GM12892 (cell line): ENCODE data around the gene PAFAH2.
A peak's percentile ranks its signal among the peaks of the same experiment; 100 is the strongest.

Experiments used
- DNase-seq: peaks from one replicate; pipeline ENCODE4 v3.0.0; 2011; ENCODE audit not compliant: insufficient read length
- FAIRE-seq: peaks from 2 replicates; lab custom pipeline; 2011; peaks lifted over from hg19 to GRCh38; lab: Jason Lieb, UNC
- POLR2A ChIP-seq: IDR thresholded peaks from 2 replicates; pipeline ENCODE4 v1.6.1; 2011; ENCODE audit warnings: low read depth, low read length, control low read depth
- POLR2AphosphoS5 ChIP-seq: IDR thresholded peaks from 2 replicates; pipeline ENCODE4 v1.6.1; 2011; ENCODE audit warnings: low read depth, low read length, control low read depth
- TAF1 ChIP-seq: IDR thresholded peaks from 2 replicates; pipeline ENCODE4 v1.6.1; 2011; ENCODE audit warnings: low read depth, mild to moderate bottlenecking, control low read depth, low read length, borderline replicate concordance

The PAFAH2 gene

GRCh38 chr1:26020330-26020768 is 22.5 kb upstream of the PAFAH2 start:
- TF ChIP-seq POLR2AphosphoS5 (no peak), POLR2A (no peak), TAF1 (no peak)
- FAIRE-seq (no peak), DNase-seq (no peak)

DNA sequence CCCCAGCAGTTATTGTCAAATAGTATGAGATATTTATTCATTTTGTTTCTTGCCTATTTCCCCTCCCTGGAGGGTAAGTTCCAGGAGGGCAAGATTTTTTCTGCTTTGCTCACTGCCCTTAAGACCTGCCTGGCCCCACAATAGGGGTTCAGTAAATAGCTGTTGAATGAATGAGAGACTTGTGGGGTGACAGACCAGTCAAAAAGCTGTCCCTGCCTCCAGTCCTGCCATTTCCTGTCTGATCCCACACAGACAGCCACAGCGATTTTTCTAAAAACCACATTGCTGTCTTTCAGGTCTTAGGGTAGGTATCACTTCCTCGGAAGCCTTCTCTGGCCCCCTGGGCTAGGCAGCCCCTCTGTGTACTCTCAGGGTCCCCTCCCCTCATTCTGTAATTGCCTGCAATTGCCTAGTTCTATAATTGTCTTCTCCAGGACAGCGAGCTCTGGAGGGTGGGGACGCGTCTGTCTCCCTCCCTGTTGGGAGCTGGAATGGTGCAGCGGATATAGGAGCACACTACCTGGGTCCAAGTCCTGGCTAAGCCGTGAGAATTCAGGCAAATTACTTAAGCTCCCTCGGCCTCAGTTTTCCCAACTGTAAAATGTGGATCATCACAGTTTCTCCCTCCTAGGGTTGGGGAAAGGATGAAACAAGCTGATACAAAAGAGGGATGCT is 21.9 kb upstream of the PAFAH2 start:
- FAIRE-seq (no peak), DNase-seq (no peak)
- TF ChIP-seq POLR2AphosphoS5 (no peak), TAF1 (no peak), POLR2A (no peak)

GRCh38 chr1:26017606-26018005 is 19.7 kb upstream of the PAFAH2 start:
- DNase-seq (no peak), FAIRE-seq (no peak)
- no peak for TF ChIP-seq TAF1
- no peak for TF ChIP-seq POLR2A
- no peak for TF ChIP-seq POLR2AphosphoS5

- no peak for DNase-seq
- no peak for FAIRE-seq
- TF ChIP-seq POLR2AphosphoS5 = no peak
- TF ChIP-seq TAF1 = no peak
- no peak for TF ChIP-seq POLR2A
Measured at GRCh38 chr1:26016953-26017545, 19.2 kb upstream of the PAFAH2 start.

GRCh38 chr1:26016258-26016952 is 18.5 kb upstream of the PAFAH2 start:
- FAIRE-seq = peak; percentile 64
- TF ChIP-seq POLR2AphosphoS5 = no peak
- no peak for TF ChIP-seq TAF1
- DNase-seq = no peak

DNA sequence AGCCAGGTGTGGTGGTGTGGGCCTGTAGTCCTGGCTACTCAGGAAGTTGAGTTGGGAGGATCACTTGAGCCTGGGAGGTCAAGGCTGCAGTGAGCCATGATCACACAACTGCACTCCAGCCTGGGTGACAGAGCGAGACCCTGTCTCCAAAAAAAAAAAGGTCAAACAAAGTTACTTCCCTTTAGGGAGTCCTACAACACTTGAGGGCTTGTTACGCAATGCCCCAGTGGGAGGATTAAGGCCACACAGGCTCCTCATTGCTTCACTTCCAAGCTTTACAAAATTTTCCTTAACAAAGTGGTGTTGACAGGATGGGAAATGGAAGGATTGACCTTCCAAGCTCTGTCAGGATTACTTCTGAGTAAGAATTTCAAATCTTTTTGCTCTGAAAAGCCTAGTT is 17.5 kb upstream of the PAFAH2 start:
- DNase-seq = no peak
- FAIRE-seq = no peak
- TF ChIP-seq POLR2AphosphoS5 = no peak
- no peak for TF ChIP-seq TAF1
- no peak for TF ChIP-seq POLR2A

- FAIRE-seq (no peak), DNase-seq (no peak)
- no peak for TF ChIP-seq POLR2AphosphoS5
- no peak for TF ChIP-seq TAF1
- TF ChIP-seq POLR2A = no peak
Measured at GRCh38 chr1:26014179-26014578, 16.3 kb upstream of the PAFAH2 start.

GRCh38 chr1:26012864-26013263 is 15.0 kb upstream of the PAFAH2 start:
- FAIRE-seq = no peak
- TF ChIP-seq POLR2AphosphoS5 = no peak
- TF ChIP-seq TAF1 = no peak

GRCh38 chr1:26010825-26011224 is 13.0 kb upstream of the PAFAH2 start:
- FAIRE-seq = no peak
- DNase-seq = no peak
- TF ChIP-seq POLR2AphosphoS5 (no peak), TAF1 (no peak), POLR2A (no peak)

More at GRCh38 chr1:26012864-26013263, 15.0 kb upstream of the PAFAH2 start:
- DNase-seq = no peak

- FAIRE-seq = no peak
- no peak for DNase-seq
Measured at GRCh38 chr1:26009796-26010447, 12.1 kb upstream of the PAFAH2 start.

GRCh38 chr1:26006710-26007109 is 8.8 kb upstream of the PAFAH2 start:
- DNase-seq (no peak), FAIRE-seq (no peak)
- TF ChIP-seq TAF1 = no peak
- TF ChIP-seq POLR2A = no peak
- TF ChIP-seq POLR2AphosphoS5 = no peak

More at GRCh38 chr1:26009796-26010447, 12.1 kb upstream of the PAFAH2 start:
- TF ChIP-seq POLR2AphosphoS5 (no peak), POLR2A (no peak), TAF1 (no peak)
